ENCODE results near the gene AVP. TPM values are rescaled to one million over a fixed set of nuclear protein-coding genes. Genes with fewer than 3 reads are reported as not detected.

Gene AVP
- total and polyA plus RNA-seq, 2 of the 13 experiments (the other 11 are each of a cell fraction or from before 2014, with no cell fraction given): 0.12 TPM; not detected in 1

GRCh38 chr20:3115190-3116107, 30.9 kb upstream of the AVP start (continued):
- TF ChIP-seq, protein P1, sequence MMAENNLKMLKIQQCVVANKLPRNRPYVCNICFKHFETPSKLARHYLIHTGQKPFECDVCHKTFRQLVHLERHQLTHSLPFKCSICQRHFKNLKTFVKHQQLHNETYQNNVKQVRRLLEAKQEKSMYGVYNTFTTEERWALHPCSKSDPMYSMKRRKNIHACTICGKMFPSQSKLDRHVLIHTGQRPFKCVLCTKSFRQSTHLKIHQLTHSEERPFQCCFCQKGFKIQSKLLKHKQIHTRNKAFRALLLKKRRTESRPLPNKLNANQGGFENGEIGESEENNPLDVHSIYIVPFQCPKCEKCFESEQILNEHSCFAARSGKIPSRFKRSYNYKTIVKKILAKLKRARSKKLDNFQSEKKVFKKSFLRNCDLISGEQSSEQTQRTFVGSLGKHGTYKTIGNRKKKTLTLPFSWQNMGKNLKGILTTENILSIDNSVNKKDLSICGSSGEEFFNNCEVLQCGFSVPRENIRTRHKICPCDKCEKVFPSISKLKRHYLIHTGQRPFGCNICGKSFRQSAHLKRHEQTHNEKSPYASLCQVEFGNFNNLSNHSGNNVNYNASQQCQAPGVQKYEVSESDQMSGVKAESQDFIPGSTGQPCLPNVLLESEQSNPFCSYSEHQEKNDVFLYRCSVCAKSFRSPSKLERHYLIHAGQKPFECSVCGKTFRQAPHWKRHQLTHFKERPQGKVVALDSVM (CRISPR knock-in tag; IDR thresholded peaks at IDR 0.05): 0 out of 2 replicates have a peak, but pooled peaks have one; percentile 22
- TF ChIP-seq, protein P2, sequence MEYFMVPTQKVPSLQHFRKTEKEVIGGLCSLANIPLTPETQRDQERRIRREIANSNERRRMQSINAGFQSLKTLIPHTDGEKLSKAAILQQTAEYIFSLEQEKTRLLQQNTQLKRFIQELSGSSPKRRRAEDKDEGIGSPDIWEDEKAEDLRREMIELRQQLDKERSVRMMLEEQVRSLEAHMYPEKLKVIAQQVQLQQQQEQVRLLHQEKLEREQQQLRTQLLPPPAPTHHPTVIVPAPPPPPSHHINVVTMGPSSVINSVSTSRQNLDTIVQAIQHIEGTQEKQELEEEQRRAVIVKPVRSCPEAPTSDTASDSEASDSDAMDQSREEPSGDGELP (IDR thresholded peaks at IDR 0.05; ENCODE audit: borderline replicate concordance, low read depth): no peak
- TF ChIP-seq ZNF225 (CRISPR knock-in tag; IDR thresholded peaks at IDR 0.05): no peak
- TF ChIP-seq, protein P3, sequence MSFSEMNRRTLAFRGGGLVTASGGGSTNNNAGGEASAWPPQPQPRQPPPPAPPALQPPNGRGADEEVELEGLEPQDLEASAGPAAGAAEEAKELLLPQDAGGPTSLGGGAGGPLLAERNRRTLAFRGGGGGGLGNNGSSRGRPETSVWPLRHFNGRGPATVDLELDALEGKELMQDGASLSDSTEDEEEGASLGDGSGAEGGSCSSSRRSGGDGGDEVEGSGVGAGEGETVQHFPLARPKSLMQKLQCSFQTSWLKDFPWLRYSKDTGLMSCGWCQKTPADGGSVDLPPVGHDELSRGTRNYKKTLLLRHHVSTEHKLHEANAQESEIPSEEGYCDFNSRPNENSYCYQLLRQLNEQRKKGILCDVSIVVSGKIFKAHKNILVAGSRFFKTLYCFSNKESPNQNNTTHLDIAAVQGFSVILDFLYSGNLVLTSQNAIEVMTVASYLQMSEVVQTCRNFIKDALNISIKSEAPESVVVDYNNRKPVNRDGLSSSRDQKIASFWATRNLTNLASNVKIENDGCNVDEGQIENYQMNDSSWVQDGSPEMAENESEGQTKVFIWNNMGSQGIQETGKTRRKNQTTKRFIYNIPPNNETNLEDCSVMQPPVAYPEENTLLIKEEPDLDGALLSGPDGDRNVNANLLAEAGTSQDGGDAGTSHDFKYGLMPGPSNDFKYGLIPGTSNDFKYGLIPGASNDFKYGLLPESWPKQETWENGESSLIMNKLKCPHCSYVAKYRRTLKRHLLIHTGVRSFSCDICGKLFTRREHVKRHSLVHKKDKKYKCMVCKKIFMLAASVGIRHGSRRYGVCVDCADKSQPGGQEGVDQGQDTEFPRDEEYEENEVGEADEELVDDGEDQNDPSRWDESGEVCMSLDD (CRISPR knock-in tag; IDR thresholded peaks at IDR 0.05; ENCODE audit: borderline replicate concordance): no peak
- TF ChIP-seq, protein P4, sequence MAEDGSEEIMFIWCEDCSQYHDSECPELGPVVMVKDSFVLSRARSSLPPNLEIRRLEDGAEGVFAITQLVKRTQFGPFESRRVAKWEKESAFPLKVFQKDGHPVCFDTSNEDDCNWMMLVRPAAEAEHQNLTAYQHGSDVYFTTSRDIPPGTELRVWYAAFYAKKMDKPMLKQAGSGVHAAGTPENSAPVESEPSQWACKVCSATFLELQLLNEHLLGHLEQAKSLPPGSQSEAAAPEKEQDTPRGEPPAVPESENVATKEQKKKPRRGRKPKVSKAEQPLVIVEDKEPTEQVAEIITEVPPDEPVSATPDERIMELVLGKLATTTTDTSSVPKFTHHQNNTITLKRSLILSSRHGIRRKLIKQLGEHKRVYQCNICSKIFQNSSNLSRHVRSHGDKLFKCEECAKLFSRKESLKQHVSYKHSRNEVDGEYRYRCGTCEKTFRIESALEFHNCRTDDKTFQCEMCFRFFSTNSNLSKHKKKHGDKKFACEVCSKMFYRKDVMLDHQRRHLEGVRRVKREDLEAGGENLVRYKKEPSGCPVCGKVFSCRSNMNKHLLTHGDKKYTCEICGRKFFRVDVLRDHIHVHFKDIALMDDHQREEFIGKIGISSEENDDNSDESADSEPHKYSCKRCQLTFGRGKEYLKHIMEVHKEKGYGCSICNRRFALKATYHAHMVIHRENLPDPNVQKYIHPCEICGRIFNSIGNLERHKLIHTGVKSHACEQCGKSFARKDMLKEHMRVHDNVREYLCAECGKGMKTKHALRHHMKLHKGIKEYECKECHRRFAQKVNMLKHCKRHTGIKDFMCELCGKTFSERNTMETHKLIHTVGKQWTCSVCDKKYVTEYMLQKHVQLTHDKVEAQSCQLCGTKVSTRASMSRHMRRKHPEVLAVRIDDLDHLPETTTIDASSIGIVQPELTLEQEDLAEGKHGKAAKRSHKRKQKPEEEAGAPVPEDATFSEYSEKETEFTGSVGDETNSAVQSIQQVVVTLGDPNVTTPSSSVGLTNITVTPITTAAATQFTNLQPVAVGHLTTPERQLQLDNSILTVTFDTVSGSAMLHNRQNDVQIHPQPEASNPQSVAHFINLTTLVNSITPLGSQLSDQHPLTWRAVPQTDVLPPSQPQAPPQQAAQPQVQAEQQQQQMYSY (CRISPR knock-in tag; IDR thresholded peaks at IDR 0.05): no peak
- no peak for TF ChIP-seq NKX3-1 (CRISPR knock-in tag; IDR thresholded peaks at IDR 0.05)
- TF ChIP-seq, protein P5, sequence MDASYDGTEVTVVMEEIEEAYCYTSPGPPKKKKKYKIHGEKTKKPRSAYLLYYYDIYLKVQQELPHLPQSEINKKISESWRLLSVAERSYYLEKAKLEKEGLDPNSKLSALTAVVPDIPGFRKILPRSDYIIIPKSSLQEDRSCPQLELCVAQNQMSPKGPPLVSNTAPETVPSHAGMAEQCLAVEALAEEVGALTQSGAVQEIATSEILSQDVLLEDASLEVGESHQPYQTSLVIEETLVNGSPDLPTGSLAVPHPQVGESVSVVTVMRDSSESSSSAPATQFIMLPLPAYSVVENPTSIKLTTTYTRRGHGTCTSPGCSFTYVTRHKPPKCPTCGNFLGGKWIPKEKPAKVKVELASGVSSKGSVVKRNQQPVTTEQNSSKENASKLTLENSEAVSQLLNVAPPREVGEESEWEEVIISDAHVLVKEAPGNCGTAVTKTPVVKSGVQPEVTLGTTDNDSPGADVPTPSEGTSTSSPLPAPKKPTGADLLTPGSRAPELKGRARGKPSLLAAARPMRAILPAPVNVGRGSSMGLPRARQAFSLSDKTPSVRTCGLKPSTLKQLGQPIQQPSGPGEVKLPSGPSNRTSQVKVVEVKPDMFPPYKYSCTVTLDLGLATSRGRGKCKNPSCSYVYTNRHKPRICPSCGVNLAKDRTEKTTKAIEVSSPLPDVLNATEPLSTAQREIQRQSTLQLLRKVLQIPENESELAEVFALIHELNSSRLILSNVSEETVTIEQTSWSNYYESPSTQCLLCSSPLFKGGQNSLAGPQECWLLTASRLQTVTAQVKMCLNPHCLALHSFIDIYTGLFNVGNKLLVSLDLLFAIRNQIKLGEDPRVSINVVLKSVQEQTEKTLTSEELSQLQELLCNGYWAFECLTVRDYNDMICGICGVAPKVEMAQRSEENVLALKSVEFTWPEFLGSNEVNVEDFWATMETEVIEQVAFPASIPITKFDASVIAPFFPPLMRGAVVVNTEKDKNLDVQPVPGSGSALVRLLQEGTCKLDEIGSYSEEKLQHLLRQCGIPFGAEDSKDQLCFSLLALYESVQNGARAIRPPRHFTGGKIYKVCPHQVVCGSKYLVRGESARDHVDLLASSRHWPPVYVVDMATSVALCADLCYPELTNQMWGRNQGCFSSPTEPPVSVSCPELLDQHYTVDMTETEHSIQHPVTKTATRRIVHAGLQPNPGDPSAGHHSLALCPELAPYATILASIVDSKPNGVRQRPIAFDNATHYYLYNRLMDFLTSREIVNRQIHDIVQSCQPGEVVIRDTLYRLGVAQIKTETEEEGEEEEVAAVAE (CRISPR knock-in tag; IDR thresholded peaks at IDR 0.05; ENCODE audit: borderline replicate concordance): no peak
- TF ChIP-seq BATF2 (CRISPR knock-in tag; IDR thresholded peaks at IDR 0.05): no peak
- TF ChIP-seq U2AF1 (optimal IDR thresholded peaks at IDR 0.05; ENCODE audit: low read depth, low read length): no peak
- TF ChIP-seq HNRNPL (IDR thresholded peaks at IDR 0.05; ENCODE audit: low read depth, low read length): no peak
- TF ChIP-seq ZSCAN29 (CRISPR knock-in tag; conservative IDR thresholded peaks at IDR 0.05): no peak

Data from HepG2 (cell line).